Stimulated activated CD4-positive, alpha-beta T cell treated with anti-CD3 and anti-CD28 coated beads, Interleukin-12 subunit alpha, Interleukin-12 subunit beta, amount 100 ng/mL, for 4 hours (primary cell): ENCODE measurements around the gene PAIP2.
"Not testable (repeated sequence)": the region's sequence is repeated elsewhere in the genome, so short reads cannot be mapped to it uniquely, and the experiment has no call there.

Source experiments
- DNase-seq: peaks from one replicate; pipeline ENCODE4 v3.0.0-alpha.2; 2020

Gene PAIP2

DNA sequence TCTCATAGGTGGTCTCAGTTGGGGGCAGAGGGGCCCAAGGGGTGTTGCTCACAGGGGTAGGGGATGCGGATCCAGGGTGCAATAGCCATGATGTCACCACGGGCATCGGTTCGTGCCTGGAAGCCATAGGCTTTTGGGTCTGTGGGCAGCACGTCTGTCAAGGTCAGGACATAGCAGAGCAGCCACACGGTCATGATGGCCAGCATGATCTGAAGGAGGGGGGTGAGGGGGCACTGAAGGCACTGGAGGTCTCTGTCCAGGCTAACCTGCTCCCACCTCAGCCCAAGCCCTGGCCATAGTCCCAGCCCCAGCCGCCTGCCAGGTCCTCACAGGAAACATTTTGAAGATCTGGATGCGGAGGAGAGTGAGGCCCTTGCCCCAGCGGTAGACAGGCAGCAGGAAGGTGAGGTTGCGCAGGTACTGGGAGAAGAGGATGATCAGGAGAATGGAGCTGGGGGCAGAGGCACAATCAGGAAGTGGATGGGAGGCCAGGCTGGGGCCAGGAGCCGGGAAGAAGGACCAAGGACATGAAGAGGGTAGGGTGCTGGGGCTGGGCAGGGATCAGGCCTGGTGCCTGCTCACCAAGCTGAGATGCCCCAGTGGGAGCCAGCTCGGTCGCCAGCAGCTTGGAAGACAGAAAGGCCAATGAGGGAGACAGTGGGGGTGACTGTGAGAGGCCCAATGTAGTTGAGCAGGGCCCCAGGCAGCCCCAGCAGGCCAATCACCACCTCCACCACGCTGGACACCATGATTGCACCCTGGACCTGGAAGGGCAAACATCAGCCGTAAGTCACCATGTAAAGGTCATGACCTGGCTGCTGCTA, 38.2 kb downstream of the PAIP2 start:
- no peak for DNase-seq

DNA sequence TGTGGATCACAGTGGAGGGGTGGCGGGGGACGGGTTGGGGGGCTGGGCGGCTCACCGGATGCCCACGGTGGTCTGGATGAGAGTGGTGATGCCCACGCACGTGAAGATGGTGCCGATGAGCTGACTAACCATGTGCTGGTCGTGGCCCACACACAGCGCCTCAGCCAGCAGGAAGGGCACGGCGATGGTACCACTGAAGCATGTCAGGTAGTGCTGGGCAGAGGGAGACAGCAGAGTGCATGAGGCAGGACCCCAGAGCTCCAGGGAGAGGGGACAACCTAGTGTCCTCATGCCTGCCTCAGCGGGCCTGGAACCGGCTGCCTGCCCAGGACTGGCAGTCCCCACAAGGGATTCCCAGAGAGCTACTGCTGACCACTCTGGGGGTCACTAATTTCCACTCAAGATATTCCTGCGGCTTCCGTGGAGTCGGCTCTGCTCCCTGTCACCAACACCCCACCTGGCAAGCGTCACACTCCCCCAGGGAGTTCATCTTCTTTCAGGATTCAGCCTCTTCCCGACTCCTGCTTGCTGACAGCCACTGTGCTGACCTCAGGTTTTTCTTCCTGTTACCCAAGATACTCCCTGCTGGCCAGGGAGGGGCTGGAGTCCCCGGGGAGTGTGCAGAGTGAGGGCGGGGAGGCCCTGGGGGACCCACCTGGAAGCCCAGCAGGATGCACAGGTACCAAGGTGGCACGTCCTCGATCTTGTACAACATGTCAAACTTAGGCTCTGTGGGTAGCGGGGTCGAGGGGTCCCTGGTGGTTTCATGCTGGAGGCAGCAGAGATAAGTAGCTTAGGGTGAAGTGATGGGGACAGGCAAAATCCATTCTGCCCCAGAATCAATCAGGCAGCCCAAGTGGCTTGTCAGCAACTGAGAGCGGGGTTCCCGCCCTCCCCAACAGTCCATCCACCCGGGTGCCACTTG, 40.4 kb downstream of the PAIP2 start:
- no peak for DNase-seq

DNA sequence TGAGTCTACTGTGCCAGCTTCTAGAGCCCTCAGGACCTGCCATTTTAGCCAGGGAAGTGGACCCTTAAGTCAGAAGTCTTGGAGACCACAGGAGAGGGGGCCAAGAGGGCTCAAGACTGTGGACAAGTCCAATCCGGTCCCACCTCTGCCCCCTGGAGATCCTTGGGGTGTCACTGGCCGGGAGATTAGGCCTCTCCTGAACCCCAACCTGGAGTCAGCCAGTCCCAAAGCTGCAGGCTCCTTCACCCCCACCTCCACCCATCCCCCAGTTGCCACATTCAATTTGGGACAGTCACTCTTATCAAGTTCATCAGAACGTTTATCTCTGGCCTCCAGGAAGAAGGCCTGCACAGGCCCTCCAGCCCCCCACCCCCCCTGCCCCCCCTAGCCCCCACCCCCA, 41.2 kb downstream of the PAIP2 start:
- no peak for DNase-seq

DNA sequence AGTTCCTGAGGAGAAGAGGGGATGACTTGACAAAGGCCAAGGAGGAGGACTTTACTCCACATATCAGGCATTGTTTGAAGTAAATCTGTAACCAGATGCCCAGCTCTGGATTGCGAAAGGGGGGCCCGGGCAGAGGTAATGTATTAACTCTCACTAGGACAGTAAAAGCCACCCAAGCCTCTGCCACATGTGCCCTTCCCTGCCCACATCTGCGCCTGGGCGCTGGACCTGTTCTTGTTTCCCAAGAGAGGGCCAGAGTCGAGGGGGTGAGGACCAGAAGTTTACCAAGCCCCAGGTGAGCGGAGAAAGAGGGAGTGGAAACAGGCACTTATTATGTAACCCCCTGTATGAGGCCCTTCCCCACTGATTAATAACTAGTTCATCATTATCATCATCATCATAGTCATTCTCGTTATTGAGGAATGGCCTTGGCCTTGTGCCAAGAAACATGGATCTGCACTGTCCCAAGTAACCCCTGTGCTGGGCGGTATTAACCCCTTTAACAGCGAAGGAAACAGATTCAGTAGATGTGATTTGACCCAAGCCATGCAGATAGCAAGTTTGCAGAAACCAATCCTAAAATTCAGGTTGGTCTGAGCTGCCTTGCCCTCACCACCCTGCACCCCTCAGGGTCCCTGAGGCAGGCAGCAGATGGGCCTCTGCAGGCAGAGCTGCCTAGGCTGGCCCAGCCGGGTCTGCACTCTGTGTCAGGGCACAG, 41.8 kb downstream of the PAIP2 start, which contains the start of gene SLC23A1:
TSS of gene SLC23A1 (minus strand) at position 23 of the 718 bp plus-strand sequence. CDS start 44 bp downstream, outside the sequence.
- no peak for DNase-seq

DNA sequence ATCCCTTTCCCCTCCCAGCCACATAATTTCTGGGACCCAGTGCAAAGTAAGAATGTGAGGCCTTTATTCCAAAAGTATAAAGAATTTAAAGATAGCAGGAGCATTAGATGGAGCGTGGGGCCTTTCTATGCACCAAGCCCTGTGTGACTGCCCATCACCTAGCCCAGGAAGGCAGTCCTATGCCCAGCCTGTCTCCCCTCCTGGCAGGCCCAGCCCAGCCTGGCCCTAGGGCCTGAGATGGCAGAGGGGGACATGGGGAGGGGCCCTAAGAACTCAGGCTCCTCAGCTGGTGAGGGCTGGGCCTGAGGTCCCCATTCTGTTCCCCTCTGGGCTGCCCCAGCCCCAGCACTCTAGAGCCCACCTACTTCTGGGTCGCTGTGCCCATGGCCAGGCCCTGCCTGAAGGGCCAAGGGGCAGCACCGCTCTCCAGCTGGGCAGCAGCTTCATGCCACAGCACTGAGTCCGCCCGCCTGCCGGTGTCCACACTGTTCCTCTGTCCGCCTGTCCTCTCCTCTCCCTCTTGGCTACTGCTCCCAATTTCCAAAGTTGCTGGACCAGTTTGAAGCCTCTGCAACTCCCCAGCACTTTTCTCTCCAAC, 42.4 kb downstream of the PAIP2 start:
- no peak for DNase-seq

DNA sequence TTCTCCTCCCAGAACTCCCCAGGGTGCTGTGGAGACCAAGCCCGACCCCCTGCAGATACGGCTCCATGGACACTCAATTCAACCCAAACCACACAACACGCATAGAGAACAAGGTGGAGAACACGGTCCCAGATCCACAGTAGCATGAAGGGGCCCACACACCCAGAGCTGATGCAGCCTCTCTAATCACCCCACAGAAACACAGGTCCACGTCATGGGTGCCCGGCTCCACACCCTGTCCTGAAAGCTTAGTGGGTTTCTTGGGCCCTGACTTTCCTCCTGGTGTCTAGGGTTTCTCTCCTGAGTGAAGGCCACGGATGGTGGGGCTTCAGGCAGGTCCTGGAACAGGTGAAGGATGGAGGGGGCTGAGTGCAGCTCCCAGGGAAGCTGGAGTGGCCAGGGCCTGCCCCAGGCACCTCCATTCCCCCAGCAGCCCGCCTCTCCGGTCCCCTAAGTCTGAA, 43.0 kb downstream of the PAIP2 start:
- DNase-seq: no peak

DNA sequence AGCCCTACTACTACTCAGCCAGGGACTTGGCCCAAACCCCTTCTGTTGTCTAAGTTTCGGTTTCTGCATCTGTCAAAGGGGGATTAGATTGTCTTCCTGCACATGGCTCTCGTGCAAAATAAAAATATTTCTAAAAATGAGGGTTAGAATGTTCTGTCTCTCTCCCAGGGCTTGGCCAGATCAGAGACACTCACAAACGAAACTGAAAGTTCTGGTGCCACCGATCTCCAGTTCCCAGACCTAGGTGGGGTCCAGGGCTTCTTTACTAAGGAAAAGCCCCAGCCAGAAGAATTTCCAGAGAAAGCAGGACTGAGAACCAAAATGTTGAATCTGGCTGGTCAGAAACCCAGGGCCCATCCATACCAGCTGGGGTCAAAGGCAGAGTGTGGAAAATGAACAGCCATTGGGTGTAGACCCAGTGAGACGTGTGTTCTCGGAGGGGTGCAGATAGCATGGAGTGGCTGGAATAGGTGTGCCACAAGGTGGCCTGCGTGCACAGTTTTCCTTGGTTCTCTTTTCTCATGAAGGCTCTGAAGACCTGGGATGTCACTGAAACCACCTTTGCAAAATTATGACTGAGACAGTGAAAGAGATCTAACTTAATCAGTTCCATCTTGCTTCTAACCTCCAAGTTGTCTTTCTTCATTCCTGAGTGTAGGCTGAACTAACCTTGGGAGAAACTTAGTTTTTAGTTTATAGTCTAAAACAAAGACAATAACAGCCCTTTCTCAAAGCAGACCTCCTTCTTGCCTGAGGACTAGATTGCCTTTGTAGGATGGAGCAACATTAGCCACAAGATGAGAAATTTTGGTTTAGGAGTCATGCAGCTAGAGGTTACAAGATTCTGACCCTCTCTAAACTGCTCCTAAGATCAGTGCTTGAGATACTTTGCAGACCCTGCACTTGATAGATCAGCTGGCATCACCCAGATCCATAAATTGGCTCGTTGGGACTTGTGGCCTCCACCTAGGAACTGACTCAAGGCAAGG, 43.7 kb downstream of the PAIP2 start:
- DNase-seq: no peak

DNA sequence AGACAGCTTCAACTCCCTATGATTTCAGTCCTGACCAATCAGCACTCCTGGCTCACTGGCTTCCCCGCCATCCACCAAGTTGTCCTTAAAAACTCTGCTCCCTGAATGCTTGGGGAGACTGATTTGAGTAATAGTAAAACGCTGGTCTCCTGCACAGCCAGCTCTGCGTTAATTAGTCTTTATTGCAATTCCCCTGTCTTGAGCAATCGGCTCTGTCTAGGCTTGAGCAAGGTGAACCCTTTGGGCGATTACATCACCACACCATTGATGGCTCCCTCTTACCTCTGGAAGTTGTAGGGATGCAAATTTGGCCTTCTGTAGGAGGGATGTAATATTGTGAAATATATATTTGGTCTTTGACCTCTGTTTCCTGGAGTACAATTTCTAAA, 44.4 kb downstream of the PAIP2 start:
- DNase-seq: no peak

DNA sequence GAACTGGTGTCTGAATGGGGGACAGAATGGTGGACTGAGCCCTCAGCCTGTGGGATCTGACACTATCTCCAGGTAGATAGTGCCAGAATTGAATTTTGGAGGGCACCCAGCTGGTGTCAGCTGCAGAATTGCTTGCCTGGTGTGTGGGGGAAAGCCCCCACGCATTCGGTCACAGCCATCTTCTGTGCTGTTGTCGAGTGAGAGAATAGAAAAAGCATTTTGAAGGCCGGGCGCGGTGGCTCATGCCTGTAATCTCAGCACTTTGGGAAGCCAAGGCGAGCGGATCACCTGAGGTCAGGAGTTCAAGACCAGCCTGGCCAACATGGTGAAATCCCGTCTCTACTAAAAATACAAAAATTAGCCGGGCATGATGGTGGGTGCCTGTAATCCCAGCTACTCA, 45.3 kb downstream of the PAIP2 start:
- DNase-seq: not testable (repeated sequence)

DNA sequence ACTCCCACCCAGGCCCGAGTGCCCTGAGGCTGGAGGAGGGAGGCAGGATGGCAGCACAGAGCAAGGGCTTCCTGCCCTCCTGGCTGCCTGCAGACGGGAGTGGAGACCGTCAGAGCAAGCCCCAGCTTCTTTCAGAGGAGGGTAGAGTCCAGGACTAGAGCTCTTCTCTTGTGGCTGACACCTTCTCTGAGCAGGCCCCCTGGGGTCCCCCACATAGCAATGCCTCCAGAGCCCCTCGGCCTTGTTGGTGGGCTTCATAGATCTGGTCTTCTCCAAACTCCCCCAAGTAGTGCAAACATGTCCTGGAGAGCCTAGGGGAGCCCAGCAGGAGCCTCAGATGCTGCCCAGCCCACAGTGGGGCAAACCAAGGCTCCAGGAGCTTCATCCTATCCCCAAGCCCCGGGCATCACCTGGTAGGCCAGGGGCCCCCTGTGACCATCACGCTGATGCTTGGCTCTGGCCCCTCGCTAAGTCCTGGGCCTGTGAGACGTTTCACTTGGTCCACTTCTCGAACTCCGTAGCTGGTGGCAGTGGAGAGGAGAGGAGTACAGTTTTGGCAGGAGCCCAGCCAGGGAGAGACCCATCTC, 46.0 kb downstream of the PAIP2 start:
- DNase-seq: no peak

DNA sequence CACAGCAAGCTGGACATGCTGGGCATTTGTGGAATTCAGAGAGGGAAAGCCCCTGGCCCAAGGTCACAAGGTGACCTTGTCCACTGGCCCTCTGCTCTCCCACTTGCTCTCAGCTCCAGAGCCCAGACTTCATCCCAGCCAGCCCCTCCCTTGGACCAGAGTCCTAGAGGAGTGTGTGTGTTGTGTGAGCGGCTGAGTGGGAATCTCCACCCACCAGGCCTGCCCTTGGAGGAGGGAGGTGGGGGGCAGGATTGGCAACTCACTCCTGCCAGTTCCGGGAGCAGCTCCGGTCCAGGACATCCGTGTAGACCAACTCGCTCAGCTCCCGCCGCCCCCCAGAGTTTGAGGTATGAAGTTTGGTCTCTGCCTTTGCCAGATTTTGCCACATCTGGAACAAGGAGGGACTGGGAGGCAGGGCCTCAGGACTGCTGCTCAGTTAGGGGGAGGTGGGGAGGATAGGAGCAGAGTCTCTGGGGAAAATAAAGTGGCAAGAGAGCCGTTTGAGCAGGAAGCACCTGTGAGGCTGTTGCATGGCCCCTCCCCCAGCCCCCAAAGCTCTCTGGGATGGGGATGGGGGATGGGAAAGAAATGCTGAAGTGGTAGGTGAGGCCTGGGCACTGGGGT, 46.7 kb downstream of the PAIP2 start:
- DNase-seq: no peak

DNA sequence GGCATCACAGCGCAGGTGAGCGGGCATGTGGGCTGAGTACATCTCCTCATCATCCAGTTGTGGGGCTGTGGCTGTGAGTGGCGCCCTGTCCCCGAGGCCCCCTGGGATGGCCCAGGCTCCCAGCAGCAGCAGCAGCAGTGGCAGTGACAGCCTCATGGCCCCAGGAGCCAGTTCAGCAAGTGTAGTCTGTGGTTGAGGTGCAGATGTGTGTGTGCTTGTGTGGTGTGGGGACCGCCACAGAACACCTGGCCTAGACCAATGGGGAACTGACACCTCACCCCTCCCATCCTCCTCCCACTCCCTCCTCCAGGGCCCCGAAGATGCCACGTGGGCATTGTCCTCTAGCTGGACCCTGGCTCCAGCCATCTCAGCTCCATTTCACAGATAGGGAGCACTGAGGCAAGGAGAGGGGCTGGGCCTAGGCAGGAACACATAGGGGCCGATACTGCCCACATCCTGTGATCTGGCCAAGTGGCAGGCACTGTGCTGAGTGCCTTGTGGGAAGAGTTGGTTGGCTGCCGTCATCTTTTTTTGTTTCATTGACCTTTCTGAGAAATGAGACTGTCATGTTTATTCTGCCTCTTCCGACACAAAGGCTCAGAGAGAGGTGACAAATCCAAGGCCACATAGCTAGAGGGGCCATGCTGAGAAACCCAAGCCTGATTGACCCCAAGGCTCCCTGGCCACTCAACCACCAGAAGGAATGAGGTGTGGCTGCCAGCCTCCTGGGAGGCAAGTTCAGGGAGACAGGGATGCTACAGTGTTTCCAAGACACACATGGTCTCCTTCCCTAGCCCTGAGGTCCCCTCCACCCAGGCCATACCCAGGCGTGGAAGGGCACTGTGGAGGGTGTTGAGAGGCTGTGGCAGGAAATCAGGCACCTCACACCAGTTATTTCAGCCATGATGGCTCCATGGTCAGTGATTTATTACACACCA, 48.3 kb downstream of the PAIP2 start, which contains the start of gene MZB1:
TSS of gene MZB1 (minus strand) at position 213 of the 938 bp plus-strand sequence. CDS start at position 156, 57 bp downstream.
- DNase-seq: no peak

DNA sequence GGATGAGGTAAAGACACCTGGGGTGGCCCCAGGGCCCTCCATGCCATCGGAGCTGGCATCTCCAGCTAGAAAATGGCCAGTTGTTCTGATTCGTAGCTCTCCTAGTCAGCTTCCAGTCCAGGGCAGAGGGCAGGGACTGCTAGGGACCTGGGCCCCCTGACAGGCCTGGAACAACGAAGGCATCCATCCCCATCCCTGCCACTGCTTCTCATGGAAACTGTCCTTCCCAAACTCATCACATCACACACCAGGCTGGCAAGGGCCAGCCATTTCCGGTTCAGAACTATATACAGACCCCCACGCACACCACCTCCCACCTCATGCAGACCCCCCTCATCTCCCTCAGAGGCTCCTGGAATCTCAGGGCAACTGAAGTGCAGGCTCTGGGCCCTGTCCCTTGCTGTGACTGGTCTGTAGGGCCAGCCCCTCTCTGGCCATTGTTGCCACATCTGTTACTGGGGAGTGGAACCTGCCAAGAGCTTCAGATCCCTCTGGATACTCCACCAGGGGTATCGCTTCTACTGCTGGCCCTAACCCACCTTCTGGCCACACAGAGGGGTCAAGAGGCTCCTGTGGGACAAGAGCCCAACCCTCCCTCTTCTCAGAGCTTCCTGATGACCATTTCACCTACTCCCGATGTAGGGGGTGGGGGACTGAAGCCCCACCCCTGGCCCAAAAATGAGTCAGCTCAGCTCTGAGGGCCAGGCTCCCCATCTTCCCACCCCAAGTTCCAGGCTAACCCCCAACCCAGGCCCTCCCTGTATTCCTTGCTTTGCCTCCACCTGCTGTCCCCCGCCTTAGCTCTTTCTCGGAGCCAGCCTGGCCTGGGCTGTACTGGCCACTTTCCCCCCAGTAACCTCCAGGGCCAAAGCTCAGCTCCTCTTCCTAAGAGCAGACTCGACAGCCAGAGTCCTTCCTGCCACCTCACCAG, 49.2 kb downstream of the PAIP2 start:
- DNase-seq: no peak

DNA sequence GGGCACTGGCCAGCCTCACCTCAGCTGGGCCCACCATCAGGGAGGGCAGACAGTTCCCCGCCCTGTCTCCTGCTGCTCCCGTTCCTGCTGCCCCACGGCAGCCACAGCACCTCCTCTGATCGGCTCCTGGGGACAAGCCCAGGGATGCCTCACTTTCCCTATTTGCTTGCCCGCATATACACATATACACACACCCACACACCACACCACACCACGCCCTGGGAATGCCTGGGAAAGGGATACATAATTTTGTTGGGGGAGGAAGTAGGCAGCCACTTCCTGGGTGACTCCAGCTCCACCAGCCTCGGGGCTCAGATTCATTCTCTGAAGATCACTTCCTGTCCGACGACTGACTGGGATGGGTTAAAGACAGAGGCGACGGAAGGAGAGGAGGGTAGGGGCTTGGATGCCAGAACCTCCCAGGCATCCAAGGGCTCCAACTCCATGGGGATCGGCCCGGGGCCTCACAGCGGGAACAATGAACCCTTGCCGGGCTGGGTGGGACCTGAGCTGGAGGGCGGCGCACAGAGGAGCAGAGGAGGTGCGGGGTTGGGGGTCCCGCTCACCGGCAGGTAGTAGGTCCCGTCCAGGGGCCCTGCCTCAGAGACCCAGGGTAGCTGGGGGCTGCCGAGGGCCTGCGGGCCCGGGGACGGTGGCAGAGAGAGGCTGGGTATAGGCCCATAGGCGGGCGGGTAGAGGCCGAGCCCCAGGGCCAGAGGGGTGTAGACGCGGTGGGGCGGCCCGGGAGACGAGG, 50.1 kb downstream of the PAIP2 start:
- DNase-seq: no peak

DNA sequence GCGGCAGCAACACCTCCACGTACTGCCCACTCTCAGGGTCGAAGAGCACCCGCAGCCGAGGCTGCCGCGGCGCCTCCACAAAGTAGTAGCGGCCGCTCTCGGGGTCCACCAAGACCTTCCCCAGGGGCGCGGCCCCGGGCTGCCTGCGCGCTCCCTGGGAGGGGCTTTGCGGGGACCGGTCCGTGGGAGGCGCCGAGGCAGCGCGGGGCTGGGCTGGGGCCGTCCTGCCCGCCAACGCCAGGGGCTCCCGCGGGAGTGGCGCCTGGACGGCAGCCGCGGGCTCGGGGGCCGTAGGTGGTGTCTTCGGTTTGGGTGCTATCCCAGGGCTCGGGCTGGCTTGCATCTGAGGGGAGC, 50.6 kb downstream of the PAIP2 start:
- DNase-seq: no peak

DNA sequence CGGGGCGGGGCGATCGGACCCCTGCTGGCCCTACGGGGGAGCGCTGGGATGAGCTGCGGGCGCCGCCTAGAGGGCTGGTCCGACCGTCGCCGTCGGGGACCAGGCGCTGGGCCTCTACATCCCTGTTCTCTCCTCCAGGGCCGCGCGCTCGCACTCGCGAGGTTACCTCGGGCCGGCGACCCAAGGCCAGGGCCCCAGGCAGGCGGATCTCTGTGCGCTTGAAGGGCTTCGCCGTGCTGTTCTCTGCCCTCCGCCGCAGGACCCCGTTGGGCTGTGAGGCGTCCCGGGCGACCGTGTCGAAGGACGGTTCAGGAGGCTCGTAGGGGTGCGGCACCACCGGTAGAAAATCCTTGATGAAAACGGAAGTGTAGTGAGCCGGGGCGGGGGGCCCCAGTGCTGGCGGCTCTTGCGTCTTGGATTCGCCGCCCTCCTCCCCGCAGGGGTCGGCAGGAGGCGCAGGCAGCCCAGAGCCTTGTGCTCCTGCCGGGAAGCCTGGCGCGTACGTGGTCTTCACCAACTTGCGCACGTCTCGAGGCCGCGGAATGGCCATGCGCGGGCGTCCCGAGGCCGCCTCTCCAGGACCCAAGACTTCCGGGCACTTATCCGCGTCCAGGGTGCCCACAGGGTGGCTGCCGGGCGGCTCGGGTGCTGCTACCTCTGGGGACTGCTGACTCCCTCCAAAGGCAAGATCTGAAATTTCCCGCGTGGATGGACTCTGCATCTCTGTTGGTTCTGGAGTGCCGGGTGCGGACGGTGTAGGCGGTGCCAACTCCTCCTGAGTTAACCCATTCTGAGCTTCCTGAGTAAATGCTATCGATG, 51.2 kb downstream of the PAIP2 start:
- peak; percentile 72 for DNase-seq
